ENCODE measurements around the gene CEMIP. TPM values are rescaled to one million over a fixed set of nuclear protein-coding genes. Genes with fewer than 3 reads are reported as not detected.

The CEMIP gene
- polyA plus RNA-seq, 1 of the 3 experiments (the other 2 are of a cell fraction) = 27.8 TPM

DNA sequence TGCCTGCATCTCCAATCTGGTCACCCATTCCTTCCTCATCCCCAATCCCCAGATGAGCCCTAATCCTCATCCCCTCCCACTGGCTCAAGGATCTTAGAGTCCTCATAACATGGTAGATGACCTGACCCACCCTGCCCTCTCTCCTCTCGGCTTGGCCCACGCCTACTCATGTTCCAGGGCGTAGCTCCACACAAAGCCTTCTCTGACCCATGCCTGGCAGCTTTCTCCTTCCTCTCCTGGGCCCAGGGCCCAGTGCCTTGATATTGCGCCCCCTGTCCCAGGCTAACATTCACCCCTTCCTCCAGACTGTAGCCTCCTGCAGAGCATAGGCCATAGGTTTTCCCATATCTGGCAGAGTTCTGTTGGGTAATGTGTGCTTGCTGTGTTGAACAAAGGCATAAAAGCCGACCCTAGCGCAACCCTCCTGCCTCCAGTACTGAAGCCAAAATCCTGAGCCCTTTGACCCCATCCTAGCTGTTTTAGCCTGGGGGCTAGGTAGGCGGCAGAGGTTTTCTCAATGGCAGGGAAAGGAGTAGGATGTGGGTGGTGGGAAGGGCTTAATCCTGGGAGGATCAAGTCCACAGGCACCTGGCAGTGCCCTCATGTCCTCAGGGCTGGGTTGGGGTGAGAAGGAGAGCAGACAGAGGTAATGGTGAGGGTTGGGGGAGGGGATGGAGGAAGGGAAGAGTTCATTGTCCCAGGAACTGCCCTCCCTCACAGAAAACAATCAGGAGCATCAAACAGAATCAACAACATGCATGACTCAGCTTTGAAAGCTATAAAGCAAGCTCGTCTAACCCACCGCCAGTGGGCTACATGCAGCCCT lies 175.0 kb downstream of the CEMIP start:
- Histone ChIP-seq H3K27ac (ENCODE audit: low read depth in 2 of 2, low read length in 1 of 2) (no peak overlapping the region), H3K4me1 (ENCODE audit: control insufficient read depth in 1 of 2, insufficient read depth in 2 of 2, low read depth in 1 of 2, low read length in 1 of 2) (peaks cover 0 to 6% of the 10 kb centered on the region in 2 experiments; a peak in 2 of 4 replicates), H3K4me3 (ENCODE audit: low read depth in 2 of 2, low read length in 1 of 2) (no peak overlapping the region), H3F3A (replicated peaks; ENCODE audit: insufficient read depth) (no peaks in the 10 kb centered on the region), H3K36me3 (replicated peaks in 1 of 2; ENCODE audit: control insufficient read depth in 1 of 2, insufficient read depth in 2 of 2, low read length in 1 of 2) (peaks cover 13 to 23% of the 10 kb centered on the region in 2 experiments), H3K4me2 (no peak overlapping the region), H3K9me2 (no peaks in the 10 kb centered on the region), H3K9me3 (no peaks in the 10 kb centered on the region), H3K27me3 (ENCODE audit: insufficient read depth) (no peaks in the 10 kb centered on the region), H4K20me1 (ENCODE audit: insufficient read depth) (0 out of 2 replicates have a peak, but pooled peaks cover 3% of the 10 kb centered on the region), H3K79me2 (ENCODE audit: insufficient read depth) (no peaks in the 10 kb centered on the region), H2AFZ (ENCODE audit: low read depth) (no peak overlapping the region), H3K9ac (no peak overlapping the region)
- DNase-seq = no peak
- TF ChIP-seq GABPA (IDR thresholded peaks at IDR 0.05; ENCODE audit: low read depth) (no peak), TCF12 (IDR thresholded peaks at IDR 0.05) (no peak), MXI1 (IDR thresholded peaks at IDR 0.05; ENCODE audit: low read depth, low read length) (no peak), RAD21 (IDR thresholded peaks at IDR 0.05; ENCODE audit: low read length) (no peak), MAX (IDR thresholded peaks at IDR 0.05; ENCODE audit: low read depth) (no peak), POLR2AphosphoS5 (IDR thresholded peaks at IDR 0.05; ENCODE audit: low read depth, low read length) (no peak), IRF3 (IDR thresholded peaks at IDR 0.05; ENCODE audit: low read depth, low read length) (no peak), NFIC (IDR thresholded peaks at IDR 0.05; ENCODE audit: borderline replicate concordance) (no peak), ELF1 (IDR thresholded peaks at IDR 0.05) (no peak), CHD2 (IDR thresholded peaks at IDR 0.05; ENCODE audit: low read length, partially characterized antibody) (no peak), TAF1 (IDR thresholded peaks at IDR 0.05; ENCODE audit: borderline replicate concordance, low read depth, low read length) (no peak), YY1 (IDR thresholded peaks at IDR 0.05; ENCODE audit: low read depth) (no peak), MEF2A (IDR thresholded peaks at IDR 0.05; ENCODE audit: borderline replicate concordance, low read depth) (no peak), USF2 (IDR thresholded peaks at IDR 0.05; ENCODE audit: borderline replicate concordance, low read depth, low read length) (no peak), FOXM1 (IDR thresholded peaks at IDR 0.05; ENCODE audit: low read depth) (no peak), SMC3 (IDR thresholded peaks at IDR 0.05; ENCODE audit: low read depth, low read length) (no peak), JUND (IDR thresholded peaks at IDR 0.05) (no peak)
- TF ChIP-seq, protein P1, sequence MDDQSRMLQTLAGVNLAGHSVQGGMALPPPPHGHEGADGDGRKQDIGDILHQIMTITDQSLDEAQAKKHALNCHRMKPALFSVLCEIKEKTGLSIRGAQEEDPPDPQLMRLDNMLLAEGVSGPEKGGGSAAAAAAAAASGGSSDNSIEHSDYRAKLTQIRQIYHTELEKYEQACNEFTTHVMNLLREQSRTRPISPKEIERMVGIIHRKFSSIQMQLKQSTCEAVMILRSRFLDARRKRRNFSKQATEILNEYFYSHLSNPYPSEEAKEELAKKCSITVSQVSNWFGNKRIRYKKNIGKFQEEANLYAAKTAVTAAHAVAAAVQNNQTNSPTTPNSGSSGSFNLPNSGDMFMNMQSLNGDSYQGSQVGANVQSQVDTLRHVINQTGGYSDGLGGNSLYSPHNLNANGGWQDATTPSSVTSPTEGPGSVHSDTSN (IDR thresholded peaks at IDR 0.05) = no peak
- 96% methylated on average over 9 of the region's 9 CpGs for WGBS (ENCODE audit: low lambda C conversion rate)
- POLR2A ChIA-PET = no interaction called here
- CTCF ChIA-PET = interaction anchor here (1.0 to 3.1 kb wide), 2 partner anchors 16 kb away, joined by 5 to 12 read pairs; no protein-coding TSS in a partner anchor
